ENCODE data around the gene CARS2.

The CARS2 gene

GRCh38 chr13:110683921-110684320 is 22.0 kb downstream of the CARS2 start:
- DNase-seq (ENCODE audit: low read depth, low spot score), result no peak
- in situ Hi-C loops (cut with HindIII; ENCODE audit: low sequenced_read_pairs), result no loop called here
- H3K4me3 ChIP-seq (ENCODE audit: low read depth, low read length), result no peak overlapping the region
- TF ChIP-seq CTCF (IDR thresholded peaks at IDR 0.05; ENCODE audit: low read depth, low read length), result no peak

- H3K4me3 ChIP-seq (ENCODE audit: low read depth, low read length), result no peak overlapping the region
- peak; percentile 28 for DNase-seq (ENCODE audit: low read depth, low spot score)
- in situ Hi-C loops (cut with HindIII; ENCODE audit: low sequenced_read_pairs), result no loop called here
- TF ChIP-seq CTCF (IDR thresholded peaks at IDR 0.05; ENCODE audit: low read depth, low read length), result peak; percentile 69
Measured at GRCh38 chr13:110683203-110683883, 22.6 kb downstream of the CARS2 start.

GRCh38 chr13:110682746-110683145 is 23.2 kb downstream of the CARS2 start:
- no peak for TF ChIP-seq CTCF (IDR thresholded peaks at IDR 0.05; ENCODE audit: low read depth, low read length)
- in situ Hi-C loops (cut with HindIII; ENCODE audit: low sequenced_read_pairs), result no loop called here
- DNase-seq (ENCODE audit: low read depth, low spot score), result no peak
- no peak overlapping the region for H3K4me3 ChIP-seq (ENCODE audit: low read depth, low read length)

GRCh38 chr13:110681868-110682550 is 23.9 kb downstream of the CARS2 start:
- in situ Hi-C loops (cut with HindIII; ENCODE audit: low sequenced_read_pairs), result no loop called here
- no peak for TF ChIP-seq CTCF (IDR thresholded peaks at IDR 0.05; ENCODE audit: low read depth, low read length)
- no peak for DNase-seq (ENCODE audit: low read depth, low spot score)
- H3K4me3 ChIP-seq (ENCODE audit: low read depth, low read length), result no peak overlapping the region

GRCh38 chr13:110680852-110681251 is 25.1 kb downstream of the CARS2 start:
- in situ Hi-C loops (cut with HindIII; ENCODE audit: low sequenced_read_pairs), result no loop called here
- no peak for DNase-seq (ENCODE audit: low read depth, low spot score)
- H3K4me3 ChIP-seq (ENCODE audit: low read depth, low read length), result no peak overlapping the region
- peak; percentile 53 for TF ChIP-seq CTCF (IDR thresholded peaks at IDR 0.05; ENCODE audit: low read depth, low read length)

GRCh38 chr13:110677731-110678545 is 28.0 kb downstream of the CARS2 start:
- in situ Hi-C loops (cut with HindIII; ENCODE audit: low sequenced_read_pairs), result no loop called here
- no peak for TF ChIP-seq CTCF (IDR thresholded peaks at IDR 0.05; ENCODE audit: low read depth, low read length)
- no peak overlapping the region for H3K4me3 ChIP-seq (ENCODE audit: low read depth, low read length)
- peak; percentile 22 for DNase-seq (ENCODE audit: low read depth, low spot score)

All from astrocyte of the spinal cord (primary cell).